Neural crest cell (in vitro differentiated cells): ENCODE measurements around the gene PALD1. TPM values are rescaled to one million over a fixed set of nuclear protein-coding genes. Genes with fewer than 3 reads are reported as not detected.

Experiments used
- DNase-seq: peaks from one replicate; pipeline ENCODE4 v3.0.0; 2021; ENCODE audit warnings: low read depth, mixed read lengths, low spot score
- H3K27ac Mint-ChIP-seq: one replicate; pipeline ENCODE4 v1.8.0; 2021; ENCODE audit warnings: mild to moderate bottlenecking, mixed read lengths; ENCODE audit not compliant: unreplicated experiment
- H3K27me3 Mint-ChIP-seq: 2 replicates; pipeline ENCODE4 v1.8.0; 2021; ENCODE audit warnings: low read depth, mild to moderate bottlenecking, mixed read lengths
- H3K36me3 Mint-ChIP-seq: 2 replicates; pipeline ENCODE4 v1.8.0; 2021; ENCODE audit warnings: low read depth, mild to moderate bottlenecking, mixed read lengths
- H3K4me1 Mint-ChIP-seq: 2 replicates; pipeline ENCODE4 v1.8.0; 2021; ENCODE audit warnings: mixed read lengths
- H3K4me3 Mint-ChIP-seq: one replicate; pipeline ENCODE4 v1.8.0; 2021; ENCODE audit warnings: mild to moderate bottlenecking, mixed read lengths
- H3K9me3 Mint-ChIP-seq: 2 replicates; pipeline ENCODE4 v1.8.0; 2021; ENCODE audit warnings: mixed read lengths
- CTCF ChIP-seq: fragments of 200-600 bp; sonication (generic); conservative IDR thresholded peaks from 2 replicates; pipeline ENCODE4 v1.5.0; 2021; ENCODE audit warnings: antibody characterized with exemption, mild to moderate bottlenecking
- total RNA-seq: library from RNA; stranded (reverse); gene quantifications from 2 replicates; pipeline ENCODE4 v1.2.1, GENCODE V29; 2021

Gene PALD1
- total RNA-seq, 1 donor from 2014 or later = 14.3 TPM

DNA sequence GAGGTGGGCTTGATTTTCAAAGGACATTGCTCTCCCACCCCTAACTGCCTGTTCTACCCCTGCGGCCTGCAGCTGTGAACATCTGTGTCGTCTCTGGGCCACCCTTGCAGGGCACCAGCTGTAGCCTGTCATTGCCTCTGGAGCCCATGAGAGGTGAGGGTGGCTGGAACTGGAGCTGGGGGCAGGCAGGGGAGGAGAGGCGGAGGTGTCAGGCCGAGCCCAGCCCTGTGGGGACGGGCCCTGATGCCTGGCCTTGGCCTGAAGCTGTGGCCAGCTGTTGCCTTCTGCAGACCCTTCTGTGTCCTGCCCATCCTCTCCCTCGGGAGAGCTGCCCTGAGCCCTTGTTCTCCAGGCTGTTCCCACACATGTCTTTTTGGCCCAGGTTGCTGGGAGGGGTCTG, 44.5 kb downstream of the PALD1 start:
- TF ChIP-seq CTCF = no peak
- Mint-ChIP-seq H3K27me3 (no peaks in the 10 kb centered on the region), H3K4me3 (no peak overlapping the region), H3K4me1 (no peaks in the 10 kb centered on the region), H3K9me3 (no peaks in the 10 kb centered on the region), H3K27ac (no peak overlapping the region), H3K36me3 (no peaks in the 10 kb centered on the region)
- no peak for DNase-seq

DNA sequence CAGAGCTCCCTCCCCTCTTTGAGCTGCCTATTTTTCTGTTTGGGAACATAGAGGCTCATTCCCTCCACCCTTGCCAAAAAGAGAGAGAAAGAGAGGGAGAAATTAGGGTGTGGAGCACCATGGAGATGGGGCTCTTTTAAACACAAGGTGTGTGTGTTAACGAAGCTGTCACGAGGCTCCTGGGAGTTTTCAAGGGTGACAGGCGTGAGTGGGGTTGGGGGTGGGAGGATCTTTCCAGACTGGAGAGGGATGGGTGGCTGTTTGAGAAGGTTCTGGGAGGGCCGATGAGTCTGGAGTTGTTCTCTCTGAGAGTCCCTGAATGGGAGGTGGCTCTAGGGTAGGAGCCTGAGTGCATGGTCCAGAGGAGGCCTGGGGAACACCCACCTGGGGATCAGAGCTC, 45.0 kb downstream of the PALD1 start:
- H3K9me3 Mint-ChIP-seq = no peaks in the 10 kb centered on the region
- H3K4me3 Mint-ChIP-seq = no peak overlapping the region
- no peaks in the 10 kb centered on the region for H3K36me3 Mint-ChIP-seq
- TF ChIP-seq CTCF = no peak
- H3K27ac Mint-ChIP-seq = no peak overlapping the region
- H3K4me1 Mint-ChIP-seq = peaks cover under 1% of the 10 kb centered on the region
- DNase-seq = no peak
- no peaks in the 10 kb centered on the region for H3K27me3 Mint-ChIP-seq

DNA sequence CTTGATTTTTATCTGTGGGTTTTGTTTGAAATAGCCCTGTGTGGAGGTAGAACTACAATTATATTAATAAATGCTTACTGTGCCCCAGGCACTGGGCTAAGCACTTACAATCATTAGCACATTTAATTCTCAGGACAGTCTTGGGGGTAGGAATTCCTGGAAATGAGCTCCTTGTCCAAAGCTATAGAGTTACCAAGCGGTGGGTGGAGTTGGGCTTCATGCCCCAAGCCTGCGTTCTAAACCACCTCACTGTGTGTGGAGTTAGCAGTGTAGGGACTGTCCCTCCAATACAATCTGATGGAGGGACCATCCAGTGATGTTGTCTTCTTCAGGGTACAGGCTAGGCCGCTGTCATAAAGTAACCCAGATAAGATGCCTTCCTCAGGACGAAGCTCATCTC, 49.7 kb downstream of the PALD1 start:
- Mint-ChIP-seq H3K4me3 (no peak overlapping the region), H3K27ac (no peak overlapping the region), H3K9me3 (no peaks in the 10 kb centered on the region), H3K4me1 (peaks cover 9% of the 10 kb centered on the region), H3K27me3 (no peaks in the 10 kb centered on the region), H3K36me3 (no peaks in the 10 kb centered on the region)
- no peak for DNase-seq
- no peak for TF ChIP-seq CTCF

GRCh38 chr10:70528741-70529362, 50.3 kb downstream of the PALD1 start:
- Mint-ChIP-seq H3K27ac (peak overlapping the region; percentile 16), H3K27me3 (no peaks in the 10 kb centered on the region), H3K36me3 (no peaks in the 10 kb centered on the region), H3K4me3 (no peak overlapping the region), H3K4me1 (peaks cover 9% of the 10 kb centered on the region), H3K9me3 (no peaks in the 10 kb centered on the region)
- no peak for TF ChIP-seq CTCF
- DNase-seq = peak; percentile 26

DNA sequence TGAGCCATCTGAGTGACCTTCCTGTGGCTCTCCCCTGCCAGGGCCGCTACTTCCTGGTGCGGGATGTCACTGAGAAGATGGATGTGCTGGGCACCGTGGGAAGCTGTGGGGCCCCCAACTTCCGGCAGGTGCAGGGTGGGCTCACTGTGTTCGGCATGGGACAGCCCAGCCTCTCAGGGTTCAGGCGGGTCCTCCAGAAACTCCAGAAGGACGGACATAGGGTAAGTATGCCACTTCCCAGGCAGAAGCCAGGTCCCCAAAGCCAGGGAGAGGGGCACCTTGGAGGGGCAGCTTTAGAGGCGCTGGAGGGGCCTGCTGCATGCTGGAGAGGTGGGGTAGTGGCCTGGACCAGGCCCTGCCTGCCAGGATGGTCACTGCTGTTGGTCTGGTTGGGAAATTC, 51.3 kb downstream of the PALD1 start:
- Mint-ChIP-seq H3K36me3 (no peaks in the 10 kb centered on the region), H3K27me3 (no peaks in the 10 kb centered on the region), H3K4me3 (no peak overlapping the region), H3K27ac (no peak overlapping the region), H3K4me1 (peaks cover 9% of the 10 kb centered on the region), H3K9me3 (no peaks in the 10 kb centered on the region)
- no peak for DNase-seq
- TF ChIP-seq CTCF = no peak
